Heart left ventricle (tissue), 16 donors: ENCODE measurements around the gene AMPD3. TPM values are rescaled to one million over a fixed set of nuclear protein-coding genes. Genes with fewer than 3 reads are reported as not detected.

Experiments
- ATAC-seq, 4 donors: fragments of 200-7000 bp; cut with Tn5 transposase; one replicate each; pipeline ENCODE4 v1.9.1; 2020 to 2022; ENCODE audit warnings: moderate library complexity in 4 of 4, mild to moderate bottlenecking in 3 of 4, moderate number of reproducible peaks in 1 of 4
- DNase-seq, 5 donors: peaks; one replicate each; pipeline ENCODE4 v3.0.0-alpha.2; 2020
- H3K27ac ChIP-seq, 12 donors: fragments of 200-600 bp; sonication (generic) in 4 of 12; one replicate each; pipeline versions ENCODE4 v1.5.0 to v1.8.0; 2016 to 2022; ENCODE audit warnings: mild to moderate bottlenecking in 2 of 12
- H3K27me3 ChIP-seq, 9 donors: fragments of 200-600 bp; sonication (generic) in 2 of 9; one replicate each; pipeline versions ENCODE4 v1.5.1 to v1.8.0; 2016 to 2022; ENCODE audit warnings: mild to moderate bottlenecking in 3 of 9
- H3K36me3 ChIP-seq, 9 donors: fragments of 200-600 bp; sonication (generic) in 2 of 9; one replicate each; pipeline versions ENCODE4 v1.5.0 to v1.8.0; 2018 to 2022; ENCODE audit warnings: mild to moderate bottlenecking in 2 of 9
- H3K4me1 ChIP-seq, 12 donors: fragments of 200-600 bp; sonication (generic) in 4 of 12; one replicate each; pipeline versions ENCODE4 v1.5.0 to v1.8.0; 2016 to 2022; ENCODE audit warnings: mild to moderate bottlenecking in 3 of 12
- H3K4me3 ChIP-seq, 12 donors: fragments of 200-600 bp; sonication (generic) in 4 of 12; one replicate each; pipeline versions ENCODE4 v1.5.0 to v1.8.0; 2017 to 2022; ENCODE audit warnings: mild to moderate bottlenecking in 9 of 12, moderate library complexity in 4 of 12
- H3K9me3 ChIP-seq, 12 donors: fragments of 200-600 bp; sonication (generic) in 4 of 12; one replicate each; pipeline versions ENCODE4 v1.5.0 to v1.8.0; 2016 to 2022; ENCODE audit warnings: mild to moderate bottlenecking in 1 of 12
- CTCF ChIP-seq, 12 donors: fragments of 200-600 bp; sonication (generic) in 4 of 12; IDR thresholded peaks; one replicate each; pipeline versions ENCODE4 v1.5.0 to v1.8.0; 2018 to 2022; ENCODE audit warnings: antibody characterized with exemption in 12 of 12, mild to moderate bottlenecking in 5 of 12
- POLR2A ChIP-seq, 2 donors: fragments of 450-650 bp; IDR thresholded peaks; one replicate each; pipeline ENCODE4 v1.6.1; 2017; ENCODE audit warnings: antibody characterized with exemption in 2 of 2, mild to moderate bottlenecking in 2 of 2, moderate library complexity in 2 of 2
- WGBS, 4 donors: extraction: QIAGEN DNeasy Blood & Tissue Kit in 2 of 4; methylation state at CpG; one replicate each; pipeline versions ENCODE4 v1.1.5 to v1.1.7; 2013 to 2018; 5-methylcytosine and 5-hydroxymethylcytosine counted together
- intact Hi-C, 10 donors: fragments of 100-400 bp; cut with DNase I; formaldehyde crosslinking; loops; one replicate each; pipeline versions ENCODE4 v1.11.1 to v1.14.2; 2022
- polyA plus RNA-seq, 2 donors: library from polyadenylated mRNA; stranded (reverse); fragments of 200-250 nt; gene quantifications; one replicate each; pipeline ENCODE4 v1.2.3, GENCODE V29; 2013
- total RNA-seq, 9 donors: library from RNA; depleted of rRNA in 2 of 9; stranded (reverse); fragments of >200 nt in 2 of 9; fragmentation: NEBNext Ultra II Directional in 3 of 9; extraction: Animal tissue kit (Norgen Biotek cat#: 25700) in 3 of 9; gene quantifications; one replicate each; pipeline versions ENCODE4 v1.1.0 to v1.2.4, GENCODE V29; 2016 to 2023
- donor health status: ischemic (EF 13 %, LVEDD 7.1; RV severe dilation, severe dysfunction).
- donor health status: healthy with polysubstance abuse.
- donor health status: DM: no; HTN: yes; CAD: no.
- donor health status: DM: no; HTN: no; CAD: no.
- donor health status: ischemic (EF 25% LVEDD 6.9; RV normal size, moderate dysfunction).
- donor health status: ischemic (EF 25% LVEDD 5.7; RV mildly dilated, moderate dysfunction).
- donor health status: healthy.
- donor health status: DM: yes; HTN: yes; CAD: no.
- donor health status: ischemic (EF 35%, LVEDD 5.7; RV mildly dilated, moderate dysfunction).
- donor health status: nonischemic (EF 11% LVEDD 7.7; RV severe dilation, severe dysfunction).
- donor health status: DM: yes; HTN: yes; CAD: no.
- donor health status: PGD.
- donor health status: ischemic (EF 29% LVEDD 5.4; RV normal size, mild dysfunction).
- donor health status: nonischemic (EF 23%, LVEDD 6.1; RV moderate dilation, normal function).

Gene AMPD3
- total and polyA plus RNA-seq, 11 donors: 1.0 to 16.8 (median 2.7) TPM

- WGBS, 4 donors: 92 to 98% (median 96%) methylated on average over 2 of the region's 2 CpGs
- H3K27ac ChIP-seq: no peak overlapping the region
These were observed 59.6 kb downstream of the AMPD3 start for GRCh38 chr11:10514709-10515108.

GRCh38 chr11:10515418-10515817, 60.4 kb downstream of the AMPD3 start:
- 92 to 96% (median 94%) methylated on average over 3 of the region's 3 CpGs for WGBS, 4 donors
- H3K27ac ChIP-seq: no peak overlapping the region
- ATAC-seq: no peak
- peaks cover 0 to 52% (median 31%) of the 10 kb centered on the region in 9 donors for H3K36me3 ChIP-seq
- intact Hi-C loops: loop anchor here (2.0 to 10.0 kb wide), 5 partner anchors 108 to 222 kb away; no protein-coding TSS in a partner anchor
- no peak overlapping the region for H3K4me3 ChIP-seq
- H3K9me3 ChIP-seq: no peaks in the 10 kb centered on the region
- no peak for TF ChIP-seq POLR2A (IDR thresholded peaks at IDR 0.05)
- no peak for TF ChIP-seq CTCF (IDR thresholded peaks at IDR 0.05)
- no peaks in the 10 kb centered on the region for H3K27me3 ChIP-seq
- DNase-seq: no peak
- peaks cover 0 to 10% (median under 1%) of the 10 kb centered on the region in 12 donors for H3K4me1 ChIP-seq

More at GRCh38 chr11:10514709-10515108, 59.6 kb downstream of the AMPD3 start:
- DNase-seq (no peak), ATAC-seq (no peak)
- H3K4me1 ChIP-seq: peaks cover 0 to 10% (median under 1%) of the 10 kb centered on the region in 12 donors
- H3K36me3 ChIP-seq: peaks cover 0 to 45% (median 24%) of the 10 kb centered on the region in 9 donors
- no peak for TF ChIP-seq CTCF (IDR thresholded peaks at IDR 0.05)
- TF ChIP-seq POLR2A (IDR thresholded peaks at IDR 0.05): no peak
- no peaks in the 10 kb centered on the region for H3K27me3 ChIP-seq
- no peak overlapping the region for H3K4me3 ChIP-seq
- intact Hi-C loops: loop anchor here (1.0 to 10.0 kb wide), 8 partner anchors 107 to 223 kb away; no protein-coding TSS in a partner anchor
- H3K9me3 ChIP-seq: no peaks in the 10 kb centered on the region

- no peak for ATAC-seq
- no peak overlapping the region for H3K4me3 ChIP-seq
- H3K27ac ChIP-seq: no peak overlapping the region
- intact Hi-C loops: loop anchor here (5.0 to 10.0 kb wide), 4 partner anchors 111 to 219 kb away; no protein-coding TSS in a partner anchor
- H3K36me3 ChIP-seq: peaks cover 0 to 74% (median 53%) of the 10 kb centered on the region in 9 donors
- H3K27me3 ChIP-seq: no peaks in the 10 kb centered on the region
- H3K9me3 ChIP-seq: no peaks in the 10 kb centered on the region
- H3K4me1 ChIP-seq: peaks cover 0 to 10% (median under 1%) of the 10 kb centered on the region in 12 donors
- no peak for DNase-seq
- TF ChIP-seq POLR2A (IDR thresholded peaks at IDR 0.05) (no peak), CTCF (IDR thresholded peaks at IDR 0.05) (no peak)
These were observed 63.1 kb downstream of the AMPD3 start for GRCh38 chr11:10518123-10518522.

GRCh38 chr11:10518891-10519290, 63.8 kb downstream of the AMPD3 start:
- no peak for ATAC-seq
- Histone ChIP-seq H3K27ac (no peak overlapping the region), H3K36me3 (peaks cover 0 to 82% (median 61%) of the 10 kb centered on the region in 9 donors), H3K27me3 (no peaks in the 10 kb centered on the region), H3K4me1 (peaks cover 0 to 10% (median under 1%) of the 10 kb centered on the region in 12 donors), H3K4me3 (no peak overlapping the region), H3K9me3 (no peaks in the 10 kb centered on the region)
- DNase-seq: no peak
- intact Hi-C loops: loop anchor here (5.0 to 10.0 kb wide), 4 partner anchors 112 to 218 kb away; no protein-coding TSS in a partner anchor
- TF ChIP-seq POLR2A (IDR thresholded peaks at IDR 0.05): no peak
- TF ChIP-seq CTCF (IDR thresholded peaks at IDR 0.05): no peak
- 89 to 97% (median 91%) methylated on average over 2 of the region's 2 CpGs for WGBS, 4 donors
